DMS153 treated with DMSO at 0.1 percent for 48 hours (cell line): ENCODE data around the gene SAPCD2.

ENCODE experiments used
- DNase-seq: peaks from one replicate; lab custom pipeline; 2025; ENCODE audit not compliant: unreplicated experiment; lab: John Stamatoyannopoulos, UW

The SAPCD2 gene

GRCh38 chr9:137082222-137082924 is 12.0 kb upstream of the SAPCD2 start:
- DNase-seq: no peak

DNA sequence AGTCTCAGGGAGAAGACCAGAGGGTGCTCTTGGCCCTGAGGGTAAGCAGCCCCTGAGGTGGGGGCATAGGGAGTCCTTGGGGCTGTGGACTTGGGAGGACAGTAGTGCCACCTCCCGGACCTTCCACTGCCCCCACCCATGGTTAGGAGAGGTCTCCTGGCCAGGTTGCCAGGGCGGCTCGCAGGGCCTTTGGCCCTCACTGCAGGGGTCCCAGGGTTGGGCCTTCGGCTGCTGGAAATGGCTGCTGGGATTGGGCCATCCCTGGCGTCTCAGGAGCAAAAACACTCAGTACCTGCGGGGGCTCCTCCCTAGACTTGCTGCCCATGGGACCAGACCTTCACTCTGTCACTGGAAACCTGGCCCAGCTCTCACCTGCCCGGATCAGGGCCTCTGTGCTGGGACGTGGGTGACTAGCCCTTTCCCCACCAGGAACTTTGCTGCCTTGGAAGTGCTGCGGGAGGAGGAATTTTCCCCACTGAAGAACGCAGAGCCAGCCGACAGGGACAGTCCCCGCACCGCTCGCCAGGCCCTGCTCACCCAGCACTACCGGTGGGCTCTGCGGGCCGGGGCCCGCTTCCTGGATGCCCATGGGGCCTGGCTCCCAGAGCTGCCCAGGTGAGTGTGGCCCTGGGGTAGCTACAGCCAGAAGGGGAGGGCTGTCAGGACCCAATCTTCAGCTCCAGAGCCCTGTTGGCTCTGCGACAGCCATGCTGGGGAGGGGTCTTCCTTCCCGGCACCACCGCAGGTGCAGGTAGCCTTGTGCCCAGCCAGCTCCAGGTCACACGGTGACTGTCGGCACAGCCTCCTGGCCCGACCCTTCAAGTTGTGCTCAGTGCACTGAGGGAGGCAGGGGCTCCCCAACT is 10.1 kb upstream of the SAPCD2 start:
- no peak for DNase-seq

DNA sequence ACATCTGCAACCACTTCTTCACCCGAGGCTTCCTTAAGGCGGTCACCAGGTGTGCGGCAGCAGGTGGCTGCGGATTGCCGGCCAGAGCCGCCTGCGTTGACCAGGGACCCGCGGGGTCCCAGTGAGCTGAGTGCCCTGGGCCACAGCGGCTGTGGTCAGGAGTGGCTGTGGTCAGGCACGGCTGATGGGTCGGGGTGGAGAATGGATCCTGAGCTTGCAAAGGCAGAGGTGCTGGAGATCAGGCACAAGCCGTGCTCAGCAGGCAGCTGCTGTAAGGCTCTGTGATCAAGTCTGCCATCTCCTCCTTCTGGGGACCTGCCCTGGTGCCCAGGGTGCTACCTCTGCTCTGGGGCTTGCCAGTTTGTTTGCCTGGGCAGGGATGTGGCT is 9.0 kb upstream of the SAPCD2 start:
- DNase-seq: no peak

DNA sequence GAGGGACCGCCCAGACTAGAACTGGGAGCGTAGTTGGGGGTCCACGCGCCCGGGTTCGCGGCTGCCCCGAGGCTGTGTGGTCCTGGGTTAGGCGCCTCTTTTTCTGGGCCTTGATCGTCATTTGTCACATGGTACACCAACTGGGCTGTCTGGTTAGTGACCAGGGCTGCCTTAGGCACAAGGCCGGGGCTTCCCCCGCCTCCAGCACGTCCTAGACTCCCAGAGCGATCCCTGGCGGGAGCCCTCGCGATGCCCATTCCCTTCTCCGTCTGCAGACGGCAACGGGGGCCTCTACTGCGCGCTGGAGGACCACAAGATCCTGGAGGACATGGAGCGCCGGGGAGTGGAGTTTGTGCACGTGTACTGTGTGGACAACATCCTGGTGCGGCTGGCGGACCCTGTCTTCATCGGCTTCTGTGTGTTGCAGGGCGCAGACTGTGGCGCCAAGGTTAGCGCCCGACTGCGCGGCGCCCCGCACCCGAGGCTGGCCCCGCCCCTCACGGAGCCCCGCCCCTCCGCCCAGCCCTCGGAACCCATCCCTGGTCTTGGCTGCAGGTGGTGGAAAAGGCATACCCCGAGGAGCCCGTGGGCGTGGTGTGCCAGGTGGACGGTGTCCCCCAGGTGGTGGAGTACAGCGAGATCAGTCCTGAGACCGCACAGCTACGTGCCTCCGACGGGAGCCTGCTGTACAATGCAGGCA is 8.5 kb upstream of the SAPCD2 start:
- no peak for DNase-seq

DNA sequence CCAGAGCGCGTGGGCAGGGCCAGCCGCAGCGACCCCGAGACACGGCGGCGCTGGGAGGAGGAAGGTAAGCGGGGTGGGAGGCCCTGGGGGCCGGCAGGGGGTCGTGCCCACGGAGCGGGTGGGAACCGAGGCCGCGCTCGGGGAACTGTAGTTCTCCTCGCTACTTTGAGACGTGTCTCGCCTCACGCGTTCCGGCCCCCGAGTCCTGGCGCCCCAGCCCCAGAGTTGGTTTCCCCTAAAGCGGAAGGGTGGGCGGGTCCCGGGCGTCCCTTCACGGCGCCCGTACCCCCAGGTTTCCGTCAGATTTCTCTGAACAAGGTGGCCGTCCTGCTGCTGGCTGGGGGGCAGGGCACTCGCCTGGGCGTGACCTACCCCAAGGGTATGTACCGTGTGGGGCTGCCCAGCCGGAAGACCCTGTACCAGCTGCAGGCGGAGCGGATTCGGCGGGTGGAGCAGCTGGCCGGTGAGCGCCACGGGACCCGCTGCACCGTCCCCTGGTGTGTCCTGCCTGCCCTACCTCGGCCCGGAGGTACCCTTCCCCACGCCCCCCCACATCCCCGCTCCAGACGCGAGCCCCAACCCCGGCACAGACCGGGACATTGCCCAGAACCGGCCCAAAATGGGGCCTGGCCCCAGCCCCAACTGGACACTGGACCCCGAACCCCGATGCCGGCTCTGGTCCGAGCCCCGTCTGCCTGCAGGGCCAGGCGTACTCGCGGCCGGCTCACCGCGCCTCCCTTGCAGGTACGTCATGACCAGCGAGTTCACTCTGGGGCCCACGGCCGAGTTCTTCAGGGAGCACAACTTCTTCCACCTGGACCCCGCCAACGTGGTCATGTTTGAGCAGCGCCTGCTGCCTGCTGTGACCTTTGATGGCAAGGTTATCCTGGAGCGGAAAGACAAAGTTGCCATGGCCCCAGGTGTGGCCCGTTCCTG is 7.7 kb upstream of the SAPCD2 start:
- DNase-seq: no peak

- no peak for DNase-seq
These were observed 6.8 kb upstream of the SAPCD2 start, which contains the start of gene UAP1L1 for GRCh38 chr9:137077010-137077747. TSS of gene UAP1L1 (plus strand) at chr9:137077517. CDS start at chr9:137077533, 16 bp downstream.

- DNase-seq: no peak
These were observed 6.3 kb upstream of the SAPCD2 start for GRCh38 chr9:137076636-137077009.

DNA sequence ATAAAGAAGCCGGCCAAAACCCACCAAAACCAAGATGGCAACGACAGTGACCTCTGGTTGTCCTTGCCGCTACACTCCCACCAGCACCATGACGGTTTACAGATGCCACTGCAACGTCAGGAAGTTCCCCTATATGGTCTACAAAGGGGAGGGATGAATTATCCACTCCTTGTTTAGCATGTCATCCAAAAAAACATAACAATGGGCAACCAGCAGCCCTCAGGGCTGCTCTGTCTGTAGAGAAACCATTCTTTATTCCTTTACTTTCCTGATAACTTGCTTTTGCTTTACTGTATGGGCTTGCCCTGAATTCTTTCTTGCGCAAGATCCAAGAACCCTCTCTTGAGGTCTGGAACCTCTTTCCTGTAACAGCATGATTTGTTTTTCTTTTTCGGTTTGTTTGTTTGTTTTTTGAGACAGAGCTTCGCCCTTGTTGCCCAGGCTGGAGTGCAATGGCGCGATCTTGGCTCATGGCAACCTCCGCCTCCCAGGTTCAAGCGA is 5.0 kb upstream of the SAPCD2 start:
- no peak for DNase-seq

DNA sequence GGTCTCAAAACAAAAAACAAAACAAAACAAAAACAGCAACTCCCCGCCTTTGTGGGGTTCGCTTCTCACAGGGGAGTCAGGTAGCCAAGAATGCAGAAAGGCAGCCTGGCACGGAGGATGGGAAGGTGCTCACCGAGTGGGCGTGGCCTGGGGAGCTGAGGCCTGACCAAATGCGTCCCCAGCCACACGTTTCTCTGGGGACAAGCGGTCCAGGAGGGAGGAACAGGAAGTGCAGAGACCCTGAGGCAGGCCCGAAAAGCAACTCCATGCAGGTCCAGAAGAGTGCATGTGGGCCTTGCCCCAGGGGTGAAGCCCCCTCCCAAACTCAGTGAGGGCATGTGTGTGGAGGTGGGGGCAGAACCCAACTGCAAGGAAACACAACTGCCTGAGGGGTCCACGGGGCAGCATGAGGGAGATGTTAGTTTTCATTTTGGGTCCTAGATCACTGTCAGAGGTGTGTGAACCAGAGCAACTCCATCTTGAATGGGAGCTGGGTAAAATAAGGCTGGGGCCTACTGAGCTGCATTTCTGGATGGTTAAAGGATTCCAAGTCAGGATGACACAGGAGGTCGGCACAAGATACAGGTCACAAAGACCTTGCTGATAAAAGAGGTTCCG is 4.4 kb upstream of the SAPCD2 start:
- DNase-seq: no peak

DNA sequence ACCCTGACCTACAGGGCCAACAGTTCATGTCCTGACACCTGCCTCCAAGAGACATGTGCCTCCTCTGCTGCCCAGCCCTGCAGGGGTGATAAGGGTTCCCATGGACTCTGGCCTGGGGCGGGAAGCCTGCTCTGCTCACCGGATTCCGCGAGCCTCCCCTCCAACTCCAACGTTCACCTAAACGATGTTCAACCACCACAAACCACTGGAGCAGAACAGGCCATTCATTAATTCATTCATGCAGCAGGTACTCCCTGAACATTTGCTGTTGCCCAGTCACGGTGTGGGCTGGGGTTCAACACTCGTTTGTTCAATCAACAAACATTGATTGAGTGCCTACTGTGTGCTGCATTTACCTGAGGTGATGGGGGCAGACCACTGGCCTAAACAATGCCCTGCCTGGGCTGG is 3.6 kb upstream of the SAPCD2 start:
- DNase-seq: no peak

DNA sequence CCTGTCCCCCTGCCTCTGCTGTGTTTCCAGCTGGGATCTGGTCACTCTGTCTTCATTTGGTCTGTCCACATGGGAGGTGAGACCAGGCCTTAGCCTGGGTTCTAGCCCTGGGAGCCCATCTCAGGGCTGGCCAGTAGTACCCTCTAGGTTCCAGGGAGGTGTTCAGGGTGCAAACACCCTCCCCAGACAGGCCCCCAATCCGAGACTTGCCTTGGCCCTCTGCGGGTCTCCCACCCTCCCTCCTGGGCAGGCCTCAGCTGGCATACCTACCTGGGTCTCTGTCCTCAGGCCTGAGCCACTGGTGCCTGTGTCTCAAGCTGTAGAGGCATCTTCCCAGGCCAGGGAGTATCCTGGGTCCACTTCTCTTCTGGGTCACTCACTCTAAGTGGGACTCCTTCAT is 925 bp upstream of the SAPCD2 start:
- DNase-seq: no peak

DNA sequence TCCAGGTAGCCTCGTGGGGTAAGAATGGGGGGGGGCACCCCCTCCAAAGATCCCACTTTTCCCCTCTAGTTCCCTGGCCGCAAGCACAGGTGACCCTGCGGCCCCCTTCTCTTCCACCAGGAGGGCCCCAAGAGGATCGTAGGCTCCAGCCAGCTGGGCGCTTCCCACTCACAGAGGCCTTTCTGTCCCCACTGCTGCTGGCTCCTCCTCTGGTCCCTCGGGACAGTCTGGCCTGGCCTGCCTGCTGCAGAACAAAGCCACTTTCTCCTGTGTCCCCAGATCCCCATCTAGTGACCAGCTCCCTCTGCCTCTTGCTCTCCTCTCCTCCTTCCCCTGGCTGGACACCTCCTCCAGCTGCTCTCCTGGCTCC is 534 bp upstream of the SAPCD2 start:
- DNase-seq: peak; percentile 75

GRCh38 chr9:137069508-137070091 is 757 bp downstream of the SAPCD2 start:
- no peak for DNase-seq

GRCh38 chr9:137068539-137069507 is 1.5 kb downstream of the SAPCD2 start:
- DNase-seq: no peak

DNA sequence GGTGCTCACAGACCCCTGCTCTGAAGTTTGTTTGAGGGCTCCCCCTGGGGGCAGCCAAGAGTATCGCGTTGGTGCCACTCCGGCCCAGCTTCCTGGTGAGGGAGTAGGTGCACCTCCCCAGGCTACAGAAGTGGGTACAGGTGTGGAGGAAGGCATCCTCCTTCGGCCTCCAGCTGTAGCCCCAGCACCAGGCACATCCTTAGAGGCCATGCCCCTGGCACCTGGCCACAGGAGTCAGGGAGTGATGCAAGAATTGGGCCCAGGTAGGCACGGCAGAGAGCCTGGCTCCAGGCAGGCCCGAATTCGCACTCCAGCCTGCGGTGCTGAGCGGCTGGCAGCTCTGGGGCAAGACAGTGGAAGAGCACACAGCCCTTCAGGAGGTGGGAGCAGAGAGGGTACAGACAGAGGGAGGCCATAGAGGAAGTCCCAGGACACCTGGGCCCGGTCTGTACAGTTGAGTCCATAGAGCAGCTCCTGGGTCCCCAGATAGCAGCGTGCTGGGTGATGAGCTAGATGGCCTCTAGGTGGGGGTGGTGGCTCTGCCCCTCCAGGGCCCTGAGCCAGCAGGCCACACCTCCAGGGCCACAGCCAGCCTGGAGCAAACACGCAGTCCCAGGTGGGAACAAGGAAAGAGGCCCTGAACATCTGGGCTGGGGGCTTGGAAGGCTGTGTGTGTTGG is 2.4 kb downstream of the SAPCD2 start:
- DNase-seq: peak; percentile 73

DNA sequence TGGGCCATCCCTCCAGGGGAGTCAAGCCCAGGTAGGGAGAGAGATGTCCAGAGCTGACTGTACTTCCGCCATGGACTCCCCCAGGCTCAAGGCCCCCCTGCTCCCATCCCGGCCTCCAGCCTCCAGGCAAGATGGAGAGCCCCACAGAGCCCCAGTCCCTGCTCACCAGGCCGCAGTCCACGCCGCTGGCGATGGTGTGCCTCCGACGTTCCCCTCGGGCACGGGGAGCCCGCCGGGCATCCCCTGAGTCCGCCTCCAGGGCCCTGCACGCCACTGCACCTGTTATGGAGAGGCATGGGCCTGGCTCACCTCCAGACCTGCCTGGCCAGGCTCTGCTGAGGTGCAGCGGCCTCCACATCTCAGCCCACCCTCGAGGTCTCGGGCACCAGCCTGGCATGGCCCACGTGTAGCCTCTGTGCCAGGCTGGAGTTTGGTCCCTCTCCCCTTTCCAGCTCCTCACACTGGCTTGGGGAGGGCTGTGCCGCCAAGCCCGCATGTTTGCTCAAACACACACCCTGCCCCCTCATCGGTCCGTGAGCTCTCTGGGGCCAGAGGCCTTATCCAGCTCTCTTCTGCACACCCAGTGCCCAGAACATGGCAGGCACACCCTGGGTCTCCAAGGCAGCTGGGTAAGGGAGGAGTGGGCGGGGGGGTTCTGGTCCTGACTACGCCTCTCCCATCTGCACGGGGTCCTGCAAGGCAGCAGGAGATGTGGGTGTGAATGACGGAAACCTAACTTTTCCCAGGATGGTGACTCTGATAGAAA is 4.1 kb downstream of the SAPCD2 start:
- no peak for DNase-seq
